ENCODE data around the gene PPFIA4. TPM values are rescaled to one million over a fixed set of nuclear protein-coding genes. Genes with fewer than 3 reads are reported as not detected.

PPFIA4 gene
- total and polyA plus RNA-seq, 9 of the 15 experiments (the other 6 are each of a cell fraction or from before 2014, with no cell fraction given) = 0.07 to 12.0 (median 0.70) TPM

DNA sequence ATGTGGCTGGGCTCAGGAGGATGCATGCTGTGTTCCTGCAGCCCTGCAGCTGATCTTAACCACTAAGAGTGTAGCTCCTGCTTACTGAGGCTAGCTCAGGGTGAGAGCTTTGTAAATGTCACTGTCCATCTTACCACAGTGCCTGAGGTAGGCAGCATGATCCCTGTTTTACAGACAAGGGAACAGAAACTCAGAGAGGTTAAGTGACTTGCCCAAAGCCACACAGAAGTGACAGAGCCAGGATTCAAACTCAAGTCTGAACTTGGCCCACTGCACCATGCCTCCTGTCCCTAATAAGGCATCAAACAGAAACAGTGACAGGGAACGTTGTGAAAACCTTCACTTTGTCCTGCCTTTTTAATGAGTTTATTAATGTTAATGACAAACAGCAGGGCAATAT, 27.9 kb downstream of the PPFIA4 start (continued):
- TF ChIP-seq, protein P1, sequence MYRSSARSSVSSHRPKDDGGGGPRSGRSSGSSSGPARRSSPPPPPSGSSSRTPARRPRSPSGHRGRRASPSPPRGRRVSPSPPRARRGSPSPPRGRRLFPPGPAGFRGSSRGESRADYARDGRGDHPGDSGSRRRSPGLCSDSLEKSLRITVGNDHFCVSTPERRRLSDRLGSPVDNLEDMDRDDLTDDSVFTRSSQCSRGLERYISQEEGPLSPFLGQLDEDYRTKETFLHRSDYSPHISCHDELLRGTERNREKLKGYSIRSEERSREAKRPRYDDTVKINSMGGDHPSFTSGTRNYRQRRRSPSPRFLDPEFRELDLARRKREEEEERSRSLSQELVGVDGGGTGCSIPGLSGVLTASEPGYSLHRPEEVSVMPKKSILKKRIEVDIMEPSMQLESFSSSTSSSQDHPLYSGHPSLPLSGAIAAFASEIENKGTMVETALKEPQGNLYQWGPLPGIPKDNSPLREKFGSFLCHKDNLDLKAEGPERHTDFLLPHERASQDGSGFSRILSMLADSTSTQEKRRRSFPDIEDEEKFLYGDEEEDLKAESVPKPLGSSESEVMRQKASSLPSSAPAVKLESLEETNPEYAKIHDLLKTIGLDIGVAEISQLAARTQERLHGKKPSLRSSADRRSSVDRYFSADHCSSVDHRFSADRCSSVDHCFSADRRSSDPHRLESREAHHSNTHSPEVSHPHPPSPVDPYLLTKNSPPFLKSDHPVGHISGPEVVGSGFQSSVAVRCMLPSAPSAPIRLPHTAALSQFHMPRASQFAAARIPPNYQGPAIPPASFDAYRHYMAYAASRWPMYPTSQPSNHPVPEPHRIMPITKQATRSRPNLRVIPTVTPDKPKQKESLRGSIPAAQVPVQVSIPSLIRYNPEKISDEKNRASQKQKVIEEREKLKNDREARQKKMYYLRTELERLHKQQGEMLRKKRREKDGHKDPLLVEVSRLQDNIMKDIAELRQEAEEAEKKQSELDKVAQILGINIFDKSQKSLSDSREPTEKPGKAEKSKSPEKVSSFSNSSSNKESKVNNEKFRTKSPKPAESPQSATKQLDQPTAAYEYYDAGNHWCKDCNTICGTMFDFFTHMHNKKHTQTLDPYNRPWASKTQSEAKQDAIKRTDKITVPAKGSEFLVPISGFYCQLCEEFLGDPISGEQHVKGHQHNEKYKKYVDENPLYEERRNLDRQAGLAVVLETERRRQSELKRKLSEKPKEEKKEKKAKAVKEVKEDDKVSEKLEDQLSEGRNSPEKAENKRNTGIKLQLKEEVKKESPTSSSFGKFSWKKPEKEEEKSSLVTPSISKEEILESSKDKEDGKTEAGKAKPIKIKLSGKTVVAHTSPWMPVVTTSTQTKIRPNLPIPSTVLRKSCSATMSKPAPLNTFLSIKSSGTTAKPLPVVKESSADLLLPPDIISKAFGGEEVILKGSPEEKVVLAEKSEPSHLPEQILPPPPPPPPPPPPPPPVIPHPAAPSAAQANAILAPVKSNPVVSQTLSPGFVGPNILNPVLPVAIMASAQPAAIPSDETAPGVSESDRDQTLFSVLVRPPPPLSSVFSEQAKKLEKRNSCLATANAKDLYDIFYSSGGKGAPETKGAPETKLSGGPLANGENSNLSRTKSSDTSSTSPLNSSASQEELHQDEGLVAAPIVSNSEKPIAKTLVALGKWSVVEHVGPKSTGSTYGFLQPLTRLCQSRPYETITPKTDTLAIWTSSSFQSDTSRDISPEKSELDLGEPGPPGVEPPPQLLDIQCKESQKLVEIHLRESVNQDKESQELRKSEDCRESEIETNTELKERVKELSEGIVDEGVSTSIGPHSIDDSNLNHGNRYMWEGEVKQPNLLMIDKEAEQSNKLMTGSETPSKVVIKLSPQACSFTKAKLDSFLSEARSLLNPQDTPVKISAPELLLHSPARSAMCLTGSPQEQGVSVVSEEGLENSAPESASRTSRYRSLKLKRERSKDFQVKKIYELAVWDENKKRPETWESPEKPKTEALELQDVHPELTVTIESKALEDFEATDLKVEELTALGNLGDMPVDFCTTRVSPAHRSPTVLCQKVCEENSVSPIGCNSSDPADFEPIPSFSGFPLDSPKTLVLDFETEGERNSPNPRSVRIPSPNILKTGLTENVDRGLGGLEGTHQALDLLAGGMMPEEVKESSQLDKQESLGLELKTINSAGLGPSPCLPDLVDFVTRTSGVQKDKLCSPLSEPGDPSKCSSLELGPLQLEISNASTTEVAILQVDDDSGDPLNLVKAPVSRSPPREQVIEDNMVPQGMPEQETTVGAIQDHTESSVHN (IDR thresholded peaks at IDR 0.05; ENCODE audit: borderline replicate concordance in 1 of 2, low read depth in 1 of 2) = no peak
- no peak for TF ChIP-seq COPS2 (conservative IDR thresholded peaks at IDR 0.05)
- TF ChIP-seq JUNB (CRISPR knock-in tag; conservative IDR thresholded peaks at IDR 0.05) = no peak
- TF ChIP-seq, protein P2, sequence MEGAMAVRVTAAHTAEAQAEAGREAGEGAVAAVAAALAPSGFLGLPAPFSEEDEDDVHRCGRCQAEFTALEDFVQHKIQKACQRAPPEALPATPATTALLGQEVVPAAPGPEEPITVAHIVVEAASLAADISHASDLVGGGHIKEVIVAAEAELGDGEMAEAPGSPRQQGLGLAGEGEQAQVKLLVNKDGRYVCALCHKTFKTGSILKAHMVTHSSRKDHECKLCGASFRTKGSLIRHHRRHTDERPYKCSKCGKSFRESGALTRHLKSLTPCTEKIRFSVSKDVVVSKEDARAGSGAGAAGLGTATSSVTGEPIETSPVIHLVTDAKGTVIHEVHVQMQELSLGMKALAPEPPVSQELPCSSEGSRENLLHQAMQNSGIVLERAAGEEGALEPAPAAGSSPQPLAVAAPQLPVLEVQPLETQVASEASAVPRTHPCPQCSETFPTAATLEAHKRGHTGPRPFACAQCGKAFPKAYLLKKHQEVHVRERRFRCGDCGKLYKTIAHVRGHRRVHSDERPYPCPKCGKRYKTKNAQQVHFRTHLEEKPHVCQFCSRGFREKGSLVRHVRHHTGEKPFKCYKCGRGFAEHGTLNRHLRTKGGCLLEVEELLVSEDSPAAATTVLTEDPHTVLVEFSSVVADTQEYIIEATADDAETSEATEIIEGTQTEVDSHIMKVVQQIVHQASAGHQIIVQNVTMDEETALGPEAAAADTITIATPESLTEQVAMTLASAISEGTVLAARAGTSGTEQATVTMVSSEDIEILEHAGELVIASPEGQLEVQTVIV (CRISPR knock-in tag; IDR thresholded peaks at IDR 0.05; ENCODE audit: borderline replicate concordance) = no peak
- TF ChIP-seq, protein P3, sequence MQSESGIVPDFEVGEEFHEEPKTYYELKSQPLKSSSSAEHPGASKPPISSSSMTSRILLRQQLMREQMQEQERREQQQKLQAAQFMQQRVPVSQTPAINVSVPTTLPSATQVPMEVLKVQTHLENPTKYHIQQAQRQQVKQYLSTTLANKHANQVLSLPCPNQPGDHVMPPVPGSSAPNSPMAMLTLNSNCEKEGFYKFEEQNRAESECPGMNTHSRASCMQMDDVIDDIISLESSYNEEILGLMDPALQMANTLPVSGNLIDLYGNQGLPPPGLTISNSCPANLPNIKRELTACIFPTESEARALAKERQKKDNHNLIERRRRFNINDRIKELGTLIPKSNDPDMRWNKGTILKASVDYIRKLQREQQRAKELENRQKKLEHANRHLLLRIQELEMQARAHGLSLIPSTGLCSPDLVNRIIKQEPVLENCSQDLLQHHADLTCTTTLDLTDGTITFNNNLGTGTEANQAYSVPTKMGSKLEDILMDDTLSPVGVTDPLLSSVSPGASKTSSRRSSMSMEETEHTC (IDR thresholded peaks at IDR 0.05) = no peak
